Activated CD8-positive, alpha-beta T cell treated with anti-CD3 and anti-CD28 coated beads for 36 hours (primary cell): ENCODE results near the gene HAUS1. TPM values are rescaled to one million over a fixed set of nuclear protein-coding genes. Genes with fewer than 3 reads are reported as not detected.

Source experiments
- ATAC-seq: fragments of 200-7000 bp; cut with Tn5 transposase; one replicate; pipeline ENCODE4 v1.10.0; 2021; ENCODE audit warnings: mild to moderate bottlenecking, moderate library complexity
- CTCF ChIA-PET: fragments of 350-600 bp; sonication (Branson Sonifier 250); formaldehyde crosslinking; loops from one replicate; lab custom pipeline; 2021; ENCODE audit warnings: antibody characterized with exemption; lab: Charles Lee
- POLR2A ChIA-PET: fragments of 350-600 bp; sonication (Branson Sonifier 250); formaldehyde crosslinking; loops from one replicate; lab custom pipeline; 2021; ENCODE audit warnings: antibody characterized with exemption; lab: Charles Lee
- DNase-seq: peaks from one replicate; pipeline ENCODE4 v3.0.0-alpha.2; 2020
- H3K27ac Mint-ChIP-seq: one replicate; pipeline ENCODE4 v1.8.0; 2021; ENCODE audit warnings: mild to moderate bottlenecking, mixed read lengths
- H3K27me3 Mint-ChIP-seq: one replicate; pipeline ENCODE4 v1.8.0; 2021; ENCODE audit warnings: mixed read lengths
- H3K36me3 Mint-ChIP-seq: one replicate; pipeline ENCODE4 v1.8.0; 2021; ENCODE audit warnings: low read depth, mixed read lengths
- H3K4me1 Mint-ChIP-seq: one replicate; pipeline ENCODE4 v1.8.0; 2021; ENCODE audit warnings: low read depth, mixed read lengths
- H3K4me3 Mint-ChIP-seq: one replicate; pipeline ENCODE4 v1.8.0; 2021; ENCODE audit warnings: mild to moderate bottlenecking, moderate library complexity, mixed read lengths
- H3K9me3 Mint-ChIP-seq: one replicate; pipeline ENCODE4 v1.8.0; 2021; ENCODE audit warnings: mixed read lengths
- CTCF ChIP-seq: fragments of 200-600 bp; IDR thresholded peaks from one replicate; pipeline ENCODE4 v1.8.0; 2022; ENCODE audit warnings: antibody characterized with exemption, mild to moderate bottlenecking
- intact Hi-C: fragments of 100-400 bp; cut with micrococcal nuclease; formaldehyde crosslinking; loops from one replicate; pipeline ENCODE4 v1.10.0; 2022
- total RNA-seq, 2 experiments: library from RNA; stranded (reverse); gene quantifications; one replicate each; pipeline ENCODE4 v1.2.3, GENCODE V29; 2021

The HAUS1 gene
- total RNA-seq, 2 experiments from 2014 or later: 57.9 to 61.0 TPM

DNA sequence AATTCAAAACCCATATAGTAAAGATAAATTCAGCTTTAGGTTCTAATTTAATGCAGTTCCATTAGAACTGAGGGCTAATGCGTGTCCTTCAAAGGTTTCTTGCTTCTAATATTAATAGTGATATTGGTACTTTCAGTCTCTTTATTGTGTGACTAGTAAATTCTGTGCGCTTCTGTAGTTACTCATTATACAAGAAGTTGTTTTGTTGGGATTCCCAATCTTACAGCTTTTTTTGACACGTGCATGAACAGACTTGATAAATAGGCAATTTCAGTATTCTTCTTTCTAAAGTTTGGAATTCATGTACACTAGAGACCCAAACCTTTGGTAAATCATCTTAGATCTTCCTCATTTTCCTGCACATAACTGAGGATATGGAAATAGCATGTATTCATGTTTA is 71.8 kb downstream of the HAUS1 start:
- Mint-ChIP-seq H3K4me3 (peak overlapping the region; percentile 94), H3K27me3 (no peaks in the 10 kb centered on the region), H3K4me1 (peaks cover 36% of the 10 kb centered on the region), H3K36me3 (peaks cover 37% of the 10 kb centered on the region), H3K27ac (no peak overlapping the region), H3K9me3 (no peaks in the 10 kb centered on the region)
- POLR2A ChIA-PET: interaction anchor here (0.7 to 4.0 kb wide), 7 partner anchors 8 to 75 kb away, joined by 3 to 21 read pairs (median 6); no protein-coding TSS in a partner anchor
- TF ChIP-seq CTCF: no peak
- intact Hi-C loops: no loop called here
- CTCF ChIA-PET: interaction anchor here (0.9 to 5.0 kb wide), 10 partner anchors 8 to 105 kb away, joined by 3 to 126 read pairs (median 4); no protein-coding TSS in a partner anchor
- ATAC-seq (no peak), DNase-seq (no peak)

Other genes starting within 250 kb of the HAUS1 start
- gene EPG5, start 137.1 kb upstream of the HAUS1 start, total RNA-seq: 10 to 100 TPM; 15.3 to 19.0 TPM
- 10 to 100 TPM; 17.8 TPM for gene PSTPIP2, start 32.1 kb upstream of the HAUS1 start, total RNA-seq
- 100 to 1,000 TPM; 476 to 489 TPM for gene ATP5F1A, start 6.1 kb upstream of the HAUS1 start, total RNA-seq